Liver (tissue), 9 donors: ENCODE results near the gene P3H2. TPM values are rescaled to one million over a fixed set of nuclear protein-coding genes. Genes with fewer than 3 reads are reported as not detected.

Experiments used
- DNase-seq: peaks from one replicate; pipeline ENCODE4 v3.0.0-alpha.2; 2017; ENCODE audit warnings: low spot score
- H3K27ac ChIP-seq, 2 donors: one replicate each; pipeline ENCODE4 v1.7.0; 2013; ENCODE audit warnings: inconsistent platforms in 2 of 2, low read length in 2 of 2, control low read depth in 1 of 2, low read depth in 1 of 2, mild to moderate bottlenecking in 1 of 2
- H3K27me3 ChIP-seq, 4 donors: one replicate each; pipeline versions ENCODE4 v1.6.1 to v1.7.0; 2013; ENCODE audit warnings: low read length in 3 of 4, inconsistent platforms in 1 of 4, mild to moderate bottlenecking in 1 of 4, moderate library complexity in 1 of 4; ENCODE audit not compliant: control insufficient read depth in 4 of 4, insufficient read depth in 4 of 4
- H3K36me3 ChIP-seq, 4 donors: one replicate each; pipeline versions ENCODE4 v1.6.1 to v1.7.0; 2013; ENCODE audit warnings: low read length in 3 of 4, mild to moderate bottlenecking in 3 of 4, low read depth in 1 of 4, moderate library complexity in 1 of 4; ENCODE audit not compliant: control insufficient read depth in 4 of 4, insufficient read depth in 3 of 4
- H3K4me1 ChIP-seq, 4 donors: one replicate each; pipeline versions ENCODE4 v1.6.1 to v1.7.0; 2013; ENCODE audit warnings: low read length in 3 of 4, mild to moderate bottlenecking in 3 of 4, moderate library complexity in 1 of 4; ENCODE audit not compliant: control insufficient read depth in 4 of 4, insufficient read depth in 4 of 4
- H3K4me3 ChIP-seq, 3 donors: one replicate each; pipeline versions ENCODE4 v1.6.1 to v1.7.0; 2013; ENCODE audit warnings: low read length in 3 of 3, control low read depth in 1 of 3, low read depth in 1 of 3, mild to moderate bottlenecking in 1 of 3
- H3K9ac ChIP-seq, 2 donors: one replicate each; pipeline ENCODE4 v1.7.0; 2013; ENCODE audit warnings: low read length in 2 of 2, mild to moderate bottlenecking in 2 of 2, moderate library complexity in 2 of 2, control low read depth in 1 of 2, low read depth in 1 of 2
- H3K9me3 ChIP-seq, 4 donors: one replicate each; pipeline versions ENCODE4 v1.6.1 to v1.7.0; 2013; ENCODE audit warnings: low read length in 3 of 4; ENCODE audit not compliant: control insufficient read depth in 4 of 4
- EGR1 ChIP-seq, 2 donors: IDR thresholded peaks; 2 replicates each; pipeline ENCODE4 v1.6.1; 2016 to 2018; ENCODE audit warnings: antibody characterized with exemption in 2 of 2, low read depth in 2 of 2
- FOXA1 ChIP-seq: IDR thresholded peaks from 2 replicates; pipeline ENCODE4 v1.6.1; 2016; ENCODE audit warnings: antibody characterized with exemption
- FOXA2 ChIP-seq: IDR thresholded peaks from 2 replicates; pipeline ENCODE4 v1.6.1; 2016; ENCODE audit warnings: antibody characterized with exemption
- GABPA ChIP-seq, 2 donors: IDR thresholded peaks in 1 of 2; conservative IDR thresholded peaks in 1 of 2; 2 replicates each; pipeline ENCODE4 v1.6.1; 2016; ENCODE audit warnings: antibody characterized with exemption in 2 of 2, mild to moderate bottlenecking in 1 of 2, moderate library complexity in 1 of 2
- HNF4G ChIP-seq: IDR thresholded peaks from 2 replicates; pipeline ENCODE4 v1.6.1; 2016; ENCODE audit warnings: antibody characterized with exemption
- JUND ChIP-seq, 2 donors: IDR thresholded peaks; 2 replicates each; pipeline ENCODE4 v1.6.1; 2016; ENCODE audit warnings: antibody characterized with exemption in 2 of 2
- NR2F2 ChIP-seq: IDR thresholded peaks from 2 replicates; pipeline ENCODE4 v1.6.1; 2016; ENCODE audit warnings: antibody characterized with exemption
- RAD21 ChIP-seq, 2 donors: IDR thresholded peaks; 2 replicates each; pipeline ENCODE4 v1.6.1; 2016; ENCODE audit warnings: antibody characterized with exemption in 2 of 2, mild to moderate bottlenecking in 2 of 2
- RXRA ChIP-seq, 2 donors: IDR thresholded peaks; 2 replicates each; pipeline ENCODE4 v1.6.1; 2017 to 2018; ENCODE audit warnings: antibody characterized with exemption in 2 of 2, mild to moderate bottlenecking in 1 of 2
- SP1 ChIP-seq: IDR thresholded peaks from 2 replicates; pipeline ENCODE4 v1.6.1; 2018; ENCODE audit warnings: antibody characterized with exemption, mild to moderate bottlenecking
- TAF1 ChIP-seq: conservative IDR thresholded peaks from 2 replicates; pipeline ENCODE4 v1.6.1; 2016; ENCODE audit warnings: antibody characterized with exemption, mild to moderate bottlenecking
- YY1 ChIP-seq: IDR thresholded peaks from 2 replicates; pipeline ENCODE4 v1.6.1; 2016; ENCODE audit warnings: antibody characterized with exemption, mild to moderate bottlenecking
- WGBS: extraction: QIAGEN DNeasy Blood & Tissue Kit; methylation state at CpG from one replicate; pipeline ENCODE4 v1.1.7; 2013; 5-methylcytosine and 5-hydroxymethylcytosine counted together
- polyA plus RNA-seq, 2 donors: library from polyadenylated mRNA; stranded (reverse) in 1 of 2; unstranded in 1 of 2; fragments of 200-250 nt in 1 of 2; fragments of >200 nt in 1 of 2; fragmentation: Nextera tagmentation in 1 of 2; extraction: Ambion mirVana in 1 of 2; gene quantifications; one replicate each; pipeline versions ENCODE4 v1.2.1 to v1.2.3, GENCODE V29; 2013 to 2015
- total RNA-seq, 2 donors: library from RNA; depleted of rRNA; stranded (reverse); fragments of >200 nt; gene quantifications; one replicate each; pipeline ENCODE4 v1.2.3, GENCODE V29; 2014
- TF ChIP-seq, protein P1 (sequence below): IDR thresholded peaks from 2 replicates; pipeline ENCODE4 v1.6.1; 2016; ENCODE audit warnings: antibody characterized with exemption
- TF ChIP-seq, protein P2 (sequence below): IDR thresholded peaks from 2 replicates; pipeline ENCODE4 v1.6.1; 2016; ENCODE audit warnings: antibody characterized with exemption
- TF ChIP-seq, protein P3 (sequence below): IDR thresholded peaks from 2 replicates; pipeline ENCODE4 v1.6.1; 2016; ENCODE audit warnings: antibody characterized with exemption, mild to moderate bottlenecking
- donor health status: healthy.
- donor health status: healthy.
- donor health status: healthy.
- donor health status: healthy.
- donor health status: healthy.

The P3H2 gene
- total and polyA plus RNA-seq, 4 donors, result 1.9 to 6.9 (median 4.1) TPM

DNA sequence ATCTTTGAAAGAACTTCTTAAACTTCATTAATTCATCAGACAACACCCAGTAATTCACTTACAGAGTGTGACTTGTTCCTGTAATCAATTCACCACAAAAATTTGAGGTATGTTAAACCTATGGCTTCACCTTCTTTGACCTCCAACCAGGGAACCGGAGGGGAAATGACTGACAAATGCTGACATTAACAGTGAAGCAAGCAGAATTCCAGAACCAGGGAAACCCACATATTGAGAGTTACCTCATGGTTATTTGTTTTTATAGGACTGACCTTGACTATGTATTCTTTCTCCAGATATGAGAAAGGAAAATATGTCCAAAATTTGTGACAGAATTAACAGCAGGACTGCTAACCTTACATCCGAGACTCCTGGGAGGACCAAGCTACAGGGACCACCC lies 2.7 kb downstream of the P3H2 start:
- Histone ChIP-seq H3K9me3 (no peaks in the 10 kb centered on the region), H3K4me3 (no peak overlapping the region), H3K27me3 (peaks cover 0 to 15% (median 0%) of the 10 kb centered on the region in 4 donors), H3K9ac (no peak overlapping the region), H3K4me1 (peaks cover 5 to 15% (median 10%) of the 10 kb centered on the region in 4 donors), H3K36me3 (no peaks in the 10 kb centered on the region), H3K27ac (no peak overlapping the region)
- TF ChIP-seq EGR1 (IDR thresholded peaks at IDR 0.05; ENCODE audit: low read depth in 2 of 2) (no peak), RXRA (IDR thresholded peaks at IDR 0.05) (no peak)
- 82% methylated on average over 2 of the region's 2 CpGs for WGBS
- no peak for DNase-seq

GRCh38 chr3:190116551-190117067 lies 4.1 kb downstream of the P3H2 start:
- Histone ChIP-seq H3K4me3 (no peak overlapping the region), H3K4me1 (peaks cover 5 to 15% (median 10%) of the 10 kb centered on the region in 4 donors), H3K9me3 (no peaks in the 10 kb centered on the region), H3K27me3 (peaks cover 0 to 14% (median 0%) of the 10 kb centered on the region in 4 donors), H3K27ac (no peak overlapping the region), H3K36me3 (no peaks in the 10 kb centered on the region), H3K9ac (no peak overlapping the region)
- DNase-seq, result no peak
- TF ChIP-seq YY1 (no peak), SP1 (no peak), GABPA (IDR thresholded peaks at IDR 0.05 in 1 of 2, conservative IDR thresholded peaks at IDR 0.05 in 1 of 2) (no peak), NR2F2 (no peak), RAD21 (IDR thresholded peaks at IDR 0.05) (no peak), RXRA (IDR thresholded peaks at IDR 0.05) (no peak), TAF1 (no peak), HNF4G (no peak), FOXA2 (no peak), JUND (IDR thresholded peaks at IDR 0.05) (no peak), EGR1 (IDR thresholded peaks at IDR 0.05; ENCODE audit: low read depth in 2 of 2) (no peak), FOXA1 (no peak)
- TF ChIP-seq, protein P1, sequence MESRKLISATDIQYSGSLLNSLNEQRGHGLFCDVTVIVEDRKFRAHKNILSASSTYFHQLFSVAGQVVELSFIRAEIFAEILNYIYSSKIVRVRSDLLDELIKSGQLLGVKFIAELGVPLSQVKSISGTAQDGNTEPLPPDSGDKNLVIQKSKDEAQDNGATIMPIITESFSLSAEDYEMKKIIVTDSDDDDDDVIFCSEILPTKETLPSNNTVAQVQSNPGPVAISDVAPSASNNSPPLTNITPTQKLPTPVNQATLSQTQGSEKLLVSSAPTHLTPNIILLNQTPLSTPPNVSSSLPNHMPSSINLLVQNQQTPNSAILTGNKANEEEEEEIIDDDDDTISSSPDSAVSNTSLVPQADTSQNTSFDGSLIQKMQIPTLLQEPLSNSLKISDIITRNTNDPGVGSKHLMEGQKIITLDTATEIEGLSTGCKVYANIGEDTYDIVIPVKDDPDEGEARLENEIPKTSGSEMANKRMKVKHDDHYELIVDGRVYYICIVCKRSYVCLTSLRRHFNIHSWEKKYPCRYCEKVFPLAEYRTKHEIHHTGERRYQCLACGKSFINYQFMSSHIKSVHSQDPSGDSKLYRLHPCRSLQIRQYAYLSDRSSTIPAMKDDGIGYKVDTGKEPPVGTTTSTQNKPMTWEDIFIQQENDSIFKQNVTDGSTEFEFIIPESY, result no peak
- TF ChIP-seq, protein P2, sequence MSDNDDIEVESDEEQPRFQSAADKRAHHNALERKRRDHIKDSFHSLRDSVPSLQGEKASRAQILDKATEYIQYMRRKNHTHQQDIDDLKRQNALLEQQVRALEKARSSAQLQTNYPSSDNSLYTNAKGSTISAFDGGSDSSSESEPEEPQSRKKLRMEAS, result no peak
- TF ChIP-seq, protein P3, sequence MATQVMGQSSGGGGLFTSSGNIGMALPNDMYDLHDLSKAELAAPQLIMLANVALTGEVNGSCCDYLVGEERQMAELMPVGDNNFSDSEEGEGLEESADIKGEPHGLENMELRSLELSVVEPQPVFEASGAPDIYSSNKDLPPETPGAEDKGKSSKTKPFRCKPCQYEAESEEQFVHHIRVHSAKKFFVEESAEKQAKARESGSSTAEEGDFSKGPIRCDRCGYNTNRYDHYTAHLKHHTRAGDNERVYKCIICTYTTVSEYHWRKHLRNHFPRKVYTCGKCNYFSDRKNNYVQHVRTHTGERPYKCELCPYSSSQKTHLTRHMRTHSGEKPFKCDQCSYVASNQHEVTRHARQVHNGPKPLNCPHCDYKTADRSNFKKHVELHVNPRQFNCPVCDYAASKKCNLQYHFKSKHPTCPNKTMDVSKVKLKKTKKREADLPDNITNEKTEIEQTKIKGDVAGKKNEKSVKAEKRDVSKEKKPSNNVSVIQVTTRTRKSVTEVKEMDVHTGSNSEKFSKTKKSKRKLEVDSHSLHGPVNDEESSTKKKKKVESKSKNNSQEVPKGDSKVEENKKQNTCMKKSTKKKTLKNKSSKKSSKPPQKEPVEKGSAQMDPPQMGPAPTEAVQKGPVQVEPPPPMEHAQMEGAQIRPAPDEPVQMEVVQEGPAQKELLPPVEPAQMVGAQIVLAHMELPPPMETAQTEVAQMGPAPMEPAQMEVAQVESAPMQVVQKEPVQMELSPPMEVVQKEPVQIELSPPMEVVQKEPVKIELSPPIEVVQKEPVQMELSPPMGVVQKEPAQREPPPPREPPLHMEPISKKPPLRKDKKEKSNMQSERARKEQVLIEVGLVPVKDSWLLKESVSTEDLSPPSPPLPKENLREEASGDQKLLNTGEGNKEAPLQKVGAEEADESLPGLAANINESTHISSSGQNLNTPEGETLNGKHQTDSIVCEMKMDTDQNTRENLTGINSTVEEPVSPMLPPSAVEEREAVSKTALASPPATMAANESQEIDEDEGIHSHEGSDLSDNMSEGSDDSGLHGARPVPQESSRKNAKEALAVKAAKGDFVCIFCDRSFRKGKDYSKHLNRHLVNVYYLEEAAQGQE, result no peak
- 80% methylated on average over 3 of the region's 3 CpGs for WGBS
